Measurements from ENCODE around the gene RMP24.
"Not testable (repeated sequence)": the region's sequence is repeated elsewhere in the genome, so short reads cannot be mapped to it uniquely, and the experiment has no call there.

Gene RMP24

GRCh38 chr18:35972197-35973000, at the start of gene RMP24:
RMP24 (plus strand) TSS chr18:35972679.
- DNase-seq (ENCODE audit: low read depth in 2 of 2), result peak; percentile 92

GRCh38 chr18:35923939-35924684, 48.4 kb upstream of the RMP24 start:
- no peak for DNase-seq (ENCODE audit: low read depth in 2 of 2)

GRCh38 chr18:35926884-35927283, 45.6 kb upstream of the RMP24 start:
- no peak for DNase-seq (ENCODE audit: low read depth in 2 of 2)

- no peak for DNase-seq (ENCODE audit: low read depth in 2 of 2)
Observed at GRCh38 chr18:35927430-35927829, 45.0 kb upstream of the RMP24 start.

GRCh38 chr18:35933982-35934381, 38.5 kb upstream of the RMP24 start:
- DNase-seq (ENCODE audit: low read depth in 2 of 2), result no peak

- no peak for DNase-seq (ENCODE audit: low read depth in 2 of 2)
Observed at GRCh38 chr18:35934891-35935290, 37.6 kb upstream of the RMP24 start.

- no peak for DNase-seq (ENCODE audit: low read depth in 2 of 2)
Observed at GRCh38 chr18:35935805-35936204, 36.7 kb upstream of the RMP24 start.

GRCh38 chr18:35936951-35937350, 35.5 kb upstream of the RMP24 start:
- no peak for DNase-seq (ENCODE audit: low read depth in 2 of 2)

GRCh38 chr18:35938158-35938557, 34.3 kb upstream of the RMP24 start:
- DNase-seq (ENCODE audit: low read depth in 2 of 2), result no peak

- no peak for DNase-seq (ENCODE audit: low read depth in 2 of 2)
Observed at GRCh38 chr18:35938562-35938961, 33.9 kb upstream of the RMP24 start.

- DNase-seq (ENCODE audit: low read depth in 2 of 2), result no peak
Observed at GRCh38 chr18:35939138-35939537, 33.3 kb upstream of the RMP24 start.

GRCh38 chr18:35941299-35941698, 31.2 kb upstream of the RMP24 start:
- no peak for DNase-seq (ENCODE audit: low read depth in 2 of 2)

- no peak for DNase-seq (ENCODE audit: low read depth in 2 of 2)
Observed at GRCh38 chr18:35942133-35942532, 30.3 kb upstream of the RMP24 start.

GRCh38 chr18:35942661-35943060, 29.8 kb upstream of the RMP24 start:
- DNase-seq (ENCODE audit: low read depth in 2 of 2), result no peak

GRCh38 chr18:35948080-35948479, 24.4 kb upstream of the RMP24 start:
- DNase-seq (ENCODE audit: low read depth in 2 of 2), result no peak

GRCh38 chr18:35949090-35949489, 23.4 kb upstream of the RMP24 start:
- DNase-seq (ENCODE audit: low read depth in 2 of 2), result no peak

- DNase-seq (ENCODE audit: low read depth in 2 of 2), result peak; percentile 38 to 48
Observed at GRCh38 chr18:35949903-35950627, 22.4 kb upstream of the RMP24 start.

- no peak for DNase-seq (ENCODE audit: low read depth in 2 of 2)
Observed at GRCh38 chr18:35950628-35950982, 21.9 kb upstream of the RMP24 start.

- DNase-seq (ENCODE audit: low read depth in 2 of 2), result no peak
Observed at GRCh38 chr18:35953688-35954087, 18.8 kb upstream of the RMP24 start.

- no peak for DNase-seq (ENCODE audit: low read depth in 2 of 2)
Observed at GRCh38 chr18:35956226-35956625, 16.3 kb upstream of the RMP24 start.

- DNase-seq (ENCODE audit: low read depth in 2 of 2), result no peak
Observed at GRCh38 chr18:35962320-35962719, 10.2 kb upstream of the RMP24 start.

- no peak for DNase-seq (ENCODE audit: low read depth in 2 of 2)
Observed at GRCh38 chr18:35964319-35964718, 8.2 kb upstream of the RMP24 start.

- DNase-seq (ENCODE audit: low read depth in 2 of 2), result not testable (repeated sequence)
Observed at GRCh38 chr18:35967866-35968265, 4.6 kb upstream of the RMP24 start.

All from fibroblast of skin of left quadriceps (primary cell).